OCI-LY7 (cell line): ENCODE data around the gene ATP2B3.

Experiments
- EZH2phosphoT487 ChIP-seq: fragments of 200-600 bp; sonication (generic); IDR thresholded peaks from 2 replicates; pipeline ENCODE4 v1.6.1; 2018; ENCODE audit warnings: low read depth, borderline replicate concordance, mild to moderate bottlenecking, mixed run types, antibody characterized with exemption, low read length, moderate library complexity, mixed read lengths
- TF ChIP-seq, protein P1 (sequence below): fragments of 200-600 bp; sonication (generic); conservative IDR thresholded peaks from 2 replicates; pipeline ENCODE4 v1.5.1; 2014; ENCODE audit warnings: mild to moderate bottlenecking, antibody characterized with exemption, low read length, moderate library complexity, mixed read lengths

DNA sequence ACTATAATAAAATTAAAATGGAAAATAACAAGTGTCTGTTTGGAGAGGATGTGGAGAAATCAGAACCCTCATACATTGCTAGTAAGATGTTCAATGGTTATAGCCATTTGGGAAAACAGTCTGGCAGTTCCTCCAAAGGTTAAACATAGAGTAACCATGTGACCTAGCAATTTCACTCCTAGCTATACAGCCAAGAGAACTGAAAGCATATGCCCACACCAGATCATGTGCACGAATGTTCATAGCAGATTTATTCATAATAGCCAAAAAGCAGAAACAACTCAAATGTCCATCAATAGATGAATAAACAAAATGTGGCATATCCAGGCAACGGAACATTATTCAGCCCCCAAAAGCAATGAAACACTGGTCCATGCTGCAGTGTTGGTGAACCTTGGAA lies 90.9 kb downstream of the ATP2B3 start:
- TF ChIP-seq, protein P1, sequence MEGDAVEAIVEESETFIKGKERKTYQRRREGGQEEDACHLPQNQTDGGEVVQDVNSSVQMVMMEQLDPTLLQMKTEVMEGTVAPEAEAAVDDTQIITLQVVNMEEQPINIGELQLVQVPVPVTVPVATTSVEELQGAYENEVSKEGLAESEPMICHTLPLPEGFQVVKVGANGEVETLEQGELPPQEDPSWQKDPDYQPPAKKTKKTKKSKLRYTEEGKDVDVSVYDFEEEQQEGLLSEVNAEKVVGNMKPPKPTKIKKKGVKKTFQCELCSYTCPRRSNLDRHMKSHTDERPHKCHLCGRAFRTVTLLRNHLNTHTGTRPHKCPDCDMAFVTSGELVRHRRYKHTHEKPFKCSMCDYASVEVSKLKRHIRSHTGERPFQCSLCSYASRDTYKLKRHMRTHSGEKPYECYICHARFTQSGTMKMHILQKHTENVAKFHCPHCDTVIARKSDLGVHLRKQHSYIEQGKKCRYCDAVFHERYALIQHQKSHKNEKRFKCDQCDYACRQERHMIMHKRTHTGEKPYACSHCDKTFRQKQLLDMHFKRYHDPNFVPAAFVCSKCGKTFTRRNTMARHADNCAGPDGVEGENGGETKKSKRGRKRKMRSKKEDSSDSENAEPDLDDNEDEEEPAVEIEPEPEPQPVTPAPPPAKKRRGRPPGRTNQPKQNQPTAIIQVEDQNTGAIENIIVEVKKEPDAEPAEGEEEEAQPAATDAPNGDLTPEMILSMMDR = no peak
- no peak for TF ChIP-seq EZH2phosphoT487
